ENCODE results near the gene ELMO2. TPM values are rescaled to one million over a fixed set of nuclear protein-coding genes. Genes with fewer than 3 reads are reported as not detected.

Gene ELMO2
- total and polyA plus RNA-seq, 9 of the 15 experiments (the other 6 are each of a cell fraction or from before 2014, with no cell fraction given), result 7.5 to 21.5 (median 15.9) TPM

GRCh38 chr20:46349035-46349741 is 57.2 kb downstream of the ELMO2 start (continued):
- TF ChIP-seq STAG1 (CRISPR knock-in tag; IDR thresholded peaks at IDR 0.05; ENCODE audit: borderline replicate concordance) (peak; percentile 49; the same call in 1 of the 2 replicates), DPF2 (IDR thresholded peaks at IDR 0.05) (no peak), NFXL1 (CRISPR knock-in tag; IDR thresholded peaks at IDR 0.05) (no peak), LCOR (CRISPR knock-in tag; IDR thresholded peaks at IDR 0.05) (0 out of 2 replicates have a peak, but pooled peaks have one; percentile 4), ZBTB7A (IDR thresholded peaks at IDR 0.05; ENCODE audit: borderline replicate concordance, control insufficient read depth, low read depth, low read length) (peak; percentile 56; the same call in 1 of the 2 replicates), ZNF609 (CRISPR knock-in tag; IDR thresholded peaks at IDR 0.05; ENCODE audit: borderline replicate concordance) (no peak), ZNF668 (CRISPR knock-in tag; IDR thresholded peaks at IDR 0.05) (no peak)
- TF ChIP-seq, protein P1, sequence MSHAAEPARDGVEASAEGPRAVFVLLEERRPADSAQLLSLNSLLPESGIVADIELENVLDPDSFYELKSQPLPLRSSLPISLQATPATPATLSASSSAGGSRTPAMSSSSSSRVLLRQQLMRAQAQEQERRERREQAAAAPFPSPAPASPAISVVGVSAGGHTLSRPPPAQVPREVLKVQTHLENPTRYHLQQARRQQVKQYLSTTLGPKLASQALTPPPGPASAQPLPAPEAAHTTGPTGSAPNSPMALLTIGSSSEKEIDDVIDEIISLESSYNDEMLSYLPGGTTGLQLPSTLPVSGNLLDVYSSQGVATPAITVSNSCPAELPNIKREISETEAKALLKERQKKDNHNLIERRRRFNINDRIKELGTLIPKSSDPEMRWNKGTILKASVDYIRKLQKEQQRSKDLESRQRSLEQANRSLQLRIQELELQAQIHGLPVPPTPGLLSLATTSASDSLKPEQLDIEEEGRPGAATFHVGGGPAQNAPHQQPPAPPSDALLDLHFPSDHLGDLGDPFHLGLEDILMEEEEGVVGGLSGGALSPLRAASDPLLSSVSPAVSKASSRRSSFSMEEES (CRISPR knock-in tag; IDR thresholded peaks at IDR 0.05), result no peak
